WTC11 (cell line): Measurements from ENCODE around the gene FZD7. TPM values are rescaled to one million over a fixed set of nuclear protein-coding genes. Genes with fewer than 3 reads are reported as not detected.

Experiments used
- ATAC-seq: fragments of 200-7000 bp; cut with Tn5 transposase; 2 replicates; pipeline ENCODE4 v1.10.0; 2021; ENCODE audit warnings: mild to moderate bottlenecking, moderate library complexity
- CTCF ChIA-PET: fragments of 300-600 bp; sonication (Branson Sonifier 250); formaldehyde crosslinking; loops from one replicate; lab custom pipeline; 2021; ENCODE audit warnings: antibody characterized with exemption; lab: Charles Lee
- POLR2A ChIA-PET: fragments of 350-600 bp; sonication (Branson Sonifier 250); formaldehyde crosslinking; loops from one replicate; lab custom pipeline; 2021; ENCODE audit warnings: antibody characterized with exemption; lab: Charles Lee
- DNase-seq: peaks from one replicate; pipeline ENCODE4 v3.0.0; 2021; ENCODE audit warnings: low spot score
- H3K27ac Mint-ChIP-seq: 2 replicates; pipeline ENCODE4 v1.8.0; 2021; ENCODE audit warnings: mixed read lengths
- H3K27me3 Mint-ChIP-seq: 2 replicates; pipeline ENCODE4 v1.8.0; 2021; ENCODE audit warnings: low read depth, mild to moderate bottlenecking, moderate library complexity, mixed read lengths
- H3K36me3 Mint-ChIP-seq: 2 replicates; pipeline ENCODE4 v1.8.0; 2021; ENCODE audit warnings: mixed read lengths
- H3K4me1 Mint-ChIP-seq: 2 replicates; pipeline ENCODE4 v1.8.0; 2022; ENCODE audit warnings: mixed read lengths
- H3K4me3 Mint-ChIP-seq: 2 replicates; pipeline ENCODE4 v1.8.0; 2021; ENCODE audit warnings: mild to moderate bottlenecking, moderate library complexity, mixed read lengths
- H3K9me3 Mint-ChIP-seq: 2 replicates; pipeline ENCODE4 v1.8.0; 2021; ENCODE audit warnings: mixed read lengths
- E2F1 ChIP-seq: sonication (generic); formaldehyde crosslinking; IDR thresholded peaks from 2 replicates; pipeline ENCODE4 v1.8.0; 2022; ENCODE audit warnings: mild to moderate bottlenecking, missing genetic modification reagents
- ETV6 ChIP-seq: sonication (generic); formaldehyde crosslinking; IDR thresholded peaks from 2 replicates; pipeline ENCODE4 v1.8.1; 2022; ENCODE audit warnings: mild to moderate bottlenecking, missing genetic modification reagents
- FOXJ3 ChIP-seq: sonication (generic); formaldehyde crosslinking; IDR thresholded peaks from 2 replicates; pipeline ENCODE4 v1.9.0; 2021; ENCODE audit warnings: missing genetic modification reagents, mild to moderate bottlenecking, borderline replicate concordance
- HMGXB4 ChIP-seq: sonication (generic); formaldehyde crosslinking; IDR thresholded peaks from 2 replicates; pipeline ENCODE4 v1.8.1; 2023; ENCODE audit warnings: mild to moderate bottlenecking, moderate library complexity, missing genetic modification reagents
- IRF2 ChIP-seq: sonication (generic); formaldehyde crosslinking; IDR thresholded peaks from 2 replicates; pipeline ENCODE4 v1.8.0; 2022; ENCODE audit warnings: low read depth, missing genetic modification reagents, borderline replicate concordance
- SOX15 ChIP-seq: fragments of 250-450 bp; sonication (Bioruptor Pico); IDR thresholded peaks from 2 replicates; pipeline ENCODE4 v1.9.0; 2021; ENCODE audit warnings: mild to moderate bottlenecking
- TEAD1 ChIP-seq: sonication (generic); formaldehyde crosslinking; IDR thresholded peaks from 2 replicates; pipeline ENCODE4 v1.8.0; 2022; ENCODE audit warnings: mild to moderate bottlenecking, missing genetic modification reagents
- TEAD4 ChIP-seq: sonication (generic); formaldehyde crosslinking; IDR thresholded peaks from 2 replicates; pipeline ENCODE4 v1.8.0; 2022; ENCODE audit warnings: mild to moderate bottlenecking, missing genetic modification reagents
- USF2 ChIP-seq: sonication (generic); formaldehyde crosslinking; IDR thresholded peaks from 2 replicates; pipeline ENCODE4 v1.8.1; 2023; ENCODE audit warnings: mild to moderate bottlenecking, missing genetic modification reagents, moderate library complexity
- ZNF138 ChIP-seq: sonication (generic); formaldehyde crosslinking; conservative IDR thresholded peaks from 2 replicates; pipeline ENCODE4 v1.8.1; 2022; ENCODE audit warnings: mild to moderate bottlenecking, moderate library complexity, missing genetic modification reagents
- ZNF219 ChIP-seq: sonication (generic); formaldehyde crosslinking; IDR thresholded peaks from 2 replicates; pipeline ENCODE4 v1.8.0; 2023; ENCODE audit warnings: missing genetic modification reagents, mild to moderate bottlenecking, borderline replicate concordance
- ZNF232 ChIP-seq: sonication (generic); formaldehyde crosslinking; IDR thresholded peaks from 2 replicates; pipeline ENCODE4 v1.8.0; 2022; ENCODE audit warnings: mild to moderate bottlenecking, missing genetic modification reagents
- ZNF423 ChIP-seq: fragments of 250-450 bp; sonication (Bioruptor Pico); IDR thresholded peaks from 2 replicates; pipeline ENCODE4 v2.1.2; 2022; ENCODE audit warnings: mild to moderate bottlenecking, moderate library complexity
- total RNA-seq: library from RNA; stranded (reverse); gene quantifications from 3 replicates; pipeline ENCODE4 v1.2.3, GENCODE V29; 2021
- TF ChIP-seq, protein P1 (sequence below): sonication (generic); formaldehyde crosslinking; IDR thresholded peaks from 2 replicates; pipeline ENCODE4 v1.8.0; 2023; ENCODE audit warnings: mild to moderate bottlenecking, missing genetic modification reagents
- TF ChIP-seq, protein P2 (sequence below): sonication (generic); formaldehyde crosslinking; IDR thresholded peaks from 2 replicates; pipeline ENCODE4 v1.8.0; 2023; ENCODE audit warnings: missing genetic modification reagents
- TF ChIP-seq, protein P3 (sequence below): sonication (generic); formaldehyde crosslinking; IDR thresholded peaks from 2 replicates; pipeline ENCODE4 v1.8.0; 2022; ENCODE audit warnings: mild to moderate bottlenecking, missing genetic modification reagents
- TF ChIP-seq, protein P4 (sequence below): sonication (generic); formaldehyde crosslinking; IDR thresholded peaks from 2 replicates; pipeline ENCODE4 v1.8.0; 2022; ENCODE audit warnings: mild to moderate bottlenecking, missing genetic modification reagents

The FZD7 gene
- total RNA-seq, 1 experiment from 2014 or later = 153 TPM

DNA sequence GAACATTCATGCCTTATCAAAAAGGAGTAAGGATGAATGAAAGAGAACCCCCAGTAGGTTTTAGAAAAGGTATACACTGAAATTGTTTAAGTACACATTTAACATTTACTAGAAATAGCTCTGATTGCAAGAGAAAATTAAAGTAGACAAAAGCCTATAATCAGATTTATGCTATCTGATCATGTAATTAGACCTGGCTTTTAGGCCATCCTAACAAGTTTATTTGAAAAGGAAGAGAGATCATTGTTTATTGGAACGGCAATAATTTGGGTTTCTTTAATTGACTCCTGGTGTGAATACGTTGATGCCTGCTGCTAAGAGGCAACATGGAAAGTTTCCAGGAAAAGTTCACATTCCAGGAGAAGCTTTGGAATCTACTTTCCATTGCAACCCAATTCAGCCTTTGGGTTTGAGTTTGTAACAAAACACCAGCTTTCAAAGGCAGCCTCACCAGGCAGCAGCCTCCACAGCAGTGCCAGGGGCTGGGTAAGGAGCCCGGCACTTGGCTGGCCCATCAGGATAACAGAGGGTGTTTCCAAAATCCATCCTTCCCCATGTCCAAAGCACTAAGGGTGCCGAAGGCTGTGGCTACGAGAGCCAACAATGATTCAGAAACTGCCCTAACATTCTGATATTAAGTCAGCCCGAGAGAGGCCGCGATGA lies 18.0 kb downstream of the FZD7 start:
- Mint-ChIP-seq H3K4me1 (peaks cover 28% of the 10 kb centered on the region), H3K9me3 (no peaks in the 10 kb centered on the region), H3K27me3 (peaks cover 31% of the 10 kb centered on the region), H3K36me3 (no peaks in the 10 kb centered on the region), H3K4me3 (no peak overlapping the region), H3K27ac (no peak overlapping the region)
- ChIA-PET POLR2A (interaction anchor here (0.8 to 0.9 kb wide), 2 partner anchors 13 to 18 kb away, joined by 3 to 4 read pairs; partner anchors contain the start of gene FZD7), CTCF (interaction anchor here (0.8 to 1.0 kb wide), 2 partner anchors 10 to 98 kb away, joined by 3 to 4 read pairs; no protein-coding TSS in a partner anchor)
- DNase-seq = peak; percentile 27
- peak; percentile 81 for ATAC-seq
- TF ChIP-seq TEAD4 (CRISPR knock-in tag) (peak; percentile 33; the same call in 1 of the 2 replicates), SOX15 (CRISPR knock-in tag) (no peak), ZNF423 (CRISPR knock-in tag) (no peak), TEAD1 (CRISPR knock-in tag) (0 out of 2 replicates have a peak, but pooled peaks have one; percentile 37)
- TF ChIP-seq, protein P1, sequence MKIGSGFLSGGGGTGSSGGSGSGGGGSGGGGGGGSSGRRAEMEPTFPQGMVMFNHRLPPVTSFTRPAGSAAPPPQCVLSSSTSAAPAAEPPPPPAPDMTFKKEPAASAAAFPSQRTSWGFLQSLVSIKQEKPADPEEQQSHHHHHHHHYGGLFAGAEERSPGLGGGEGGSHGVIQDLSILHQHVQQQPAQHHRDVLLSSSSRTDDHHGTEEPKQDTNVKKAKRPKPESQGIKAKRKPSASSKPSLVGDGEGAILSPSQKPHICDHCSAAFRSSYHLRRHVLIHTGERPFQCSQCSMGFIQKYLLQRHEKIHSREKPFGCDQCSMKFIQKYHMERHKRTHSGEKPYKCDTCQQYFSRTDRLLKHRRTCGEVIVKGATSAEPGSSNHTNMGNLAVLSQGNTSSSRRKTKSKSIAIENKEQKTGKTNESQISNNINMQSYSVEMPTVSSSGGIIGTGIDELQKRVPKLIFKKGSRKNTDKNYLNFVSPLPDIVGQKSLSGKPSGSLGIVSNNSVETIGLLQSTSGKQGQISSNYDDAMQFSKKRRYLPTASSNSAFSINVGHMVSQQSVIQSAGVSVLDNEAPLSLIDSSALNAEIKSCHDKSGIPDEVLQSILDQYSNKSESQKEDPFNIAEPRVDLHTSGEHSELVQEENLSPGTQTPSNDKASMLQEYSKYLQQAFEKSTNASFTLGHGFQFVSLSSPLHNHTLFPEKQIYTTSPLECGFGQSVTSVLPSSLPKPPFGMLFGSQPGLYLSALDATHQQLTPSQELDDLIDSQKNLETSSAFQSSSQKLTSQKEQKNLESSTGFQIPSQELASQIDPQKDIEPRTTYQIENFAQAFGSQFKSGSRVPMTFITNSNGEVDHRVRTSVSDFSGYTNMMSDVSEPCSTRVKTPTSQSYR (CRISPR knock-in tag) = no peak

DNA sequence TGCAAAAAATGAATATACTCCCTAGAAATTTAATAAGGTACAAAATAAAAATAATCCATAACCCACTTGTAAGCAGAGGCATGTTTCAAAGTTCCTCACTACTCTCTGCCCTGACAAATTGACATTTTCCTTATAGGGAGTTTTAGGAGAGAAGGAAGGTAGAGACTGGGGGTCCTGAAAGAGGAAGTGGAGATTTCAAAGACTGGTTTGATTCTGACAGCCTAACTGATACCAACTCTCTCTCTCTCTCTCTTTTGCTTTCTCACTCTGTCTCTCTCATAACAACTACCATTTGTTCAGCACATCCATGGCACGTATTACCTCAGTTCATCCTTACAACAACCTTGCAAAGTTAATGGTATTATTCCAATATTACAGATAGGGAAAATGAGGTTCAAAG lies 18.6 kb downstream of the FZD7 start:
- H3K4me1 Mint-ChIP-seq = peaks cover 27% of the 10 kb centered on the region
- no peak for DNase-seq
- TF ChIP-seq, protein P2, sequence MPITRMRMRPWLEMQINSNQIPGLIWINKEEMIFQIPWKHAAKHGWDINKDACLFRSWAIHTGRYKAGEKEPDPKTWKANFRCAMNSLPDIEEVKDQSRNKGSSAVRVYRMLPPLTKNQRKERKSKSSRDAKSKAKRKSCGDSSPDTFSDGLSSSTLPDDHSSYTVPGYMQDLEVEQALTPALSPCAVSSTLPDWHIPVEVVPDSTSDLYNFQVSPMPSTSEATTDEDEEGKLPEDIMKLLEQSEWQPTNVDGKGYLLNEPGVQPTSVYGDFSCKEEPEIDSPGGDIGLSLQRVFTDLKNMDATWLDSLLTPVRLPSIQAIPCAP (CRISPR knock-in tag) = no peak
- TF ChIP-seq ZNF232 (CRISPR knock-in tag) = no peak
- TF ChIP-seq, protein P1 (CRISPR knock-in tag) = no peak
- no peak for TF ChIP-seq USF2 (CRISPR knock-in tag)
- TF ChIP-seq E2F1 = no peak
- TF ChIP-seq HMGXB4 (CRISPR knock-in tag) = no peak
- TF ChIP-seq, protein P3, sequence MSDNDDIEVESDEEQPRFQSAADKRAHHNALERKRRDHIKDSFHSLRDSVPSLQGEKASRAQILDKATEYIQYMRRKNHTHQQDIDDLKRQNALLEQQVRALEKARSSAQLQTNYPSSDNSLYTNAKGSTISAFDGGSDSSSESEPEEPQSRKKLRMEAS = no peak
- TF ChIP-seq TEAD4 (CRISPR knock-in tag) = no peak
- TF ChIP-seq ZNF219 (CRISPR knock-in tag) = no peak
- TF ChIP-seq FOXJ3 = no peak
- no peak for TF ChIP-seq IRF2 (CRISPR knock-in tag)
- TF ChIP-seq, protein P4, sequence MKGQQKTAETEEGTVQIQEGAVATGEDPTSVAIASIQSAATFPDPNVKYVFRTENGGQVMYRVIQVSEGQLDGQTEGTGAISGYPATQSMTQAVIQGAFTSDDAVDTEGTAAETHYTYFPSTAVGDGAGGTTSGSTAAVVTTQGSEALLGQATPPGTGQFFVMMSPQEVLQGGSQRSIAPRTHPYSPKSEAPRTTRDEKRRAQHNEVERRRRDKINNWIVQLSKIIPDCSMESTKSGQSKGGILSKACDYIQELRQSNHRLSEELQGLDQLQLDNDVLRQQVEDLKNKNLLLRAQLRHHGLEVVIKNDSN = no peak
- no peak for TF ChIP-seq ETV6 (CRISPR knock-in tag)
- no peak for TF ChIP-seq ZNF138 (CRISPR knock-in tag)
- no peak for TF ChIP-seq SOX15 (CRISPR knock-in tag)
- TF ChIP-seq, all 79 proteins: peak for 0
- Mint-ChIP-seq H3K4me3 (no peak overlapping the region), H3K27ac (no peak overlapping the region), H3K27me3 (peaks cover 31% of the 10 kb centered on the region), H3K36me3 (no peaks in the 10 kb centered on the region), H3K9me3 (no peaks in the 10 kb centered on the region)
- no peak for ATAC-seq
- ChIA-PET POLR2A (no interaction called here), CTCF (interaction anchor here (0.6 to 1.3 kb wide), 4 partner anchors 12 to 97 kb away, joined by 3 to 8 read pairs (median 6); no protein-coding TSS in a partner anchor)
